ENCODE data around the gene PADI2.

- TF ChIP-seq CTCF (IDR thresholded peaks at IDR 0.05) (no peak), POLR2A (IDR thresholded peaks at IDR 0.05) (no peak)
These were observed 24.6 kb downstream of the PADI2 start for GRCh38 chr1:17094664-17095063.

All from tibial nerve (tissue), 3 donors.